ENCODE measurements around the gene RAB3B. TPM values are rescaled to one million over a fixed set of nuclear protein-coding genes. Genes with fewer than 3 reads are reported as not detected.

Gene RAB3B
- total and polyA plus RNA-seq, 4 donors, result 0.02 to 0.57 (median 0.11) TPM

GRCh38 chr1:51976846-51977602 is 13.5 kb downstream of the RAB3B start:
- peaks cover 0 to 1% (median 0%) of the 10 kb centered on the region in 5 donors for H3K4me1 ChIP-seq (ENCODE audit: control insufficient read depth in 5 of 5, insufficient read depth in 5 of 5, low read length in 5 of 5)
- H3K27me3 ChIP-seq (ENCODE audit: control insufficient read depth in 3 of 3, insufficient read depth in 3 of 3, low read length in 2 of 3), result peaks cover 0 to 3% (median 0%) of the 10 kb centered on the region in 3 donors
- DNase-seq (no peak), ATAC-seq (ENCODE audit: insufficient read depth, low FRiP score) (no peak)
- no peak overlapping the region for H3K4me3 ChIP-seq
- no peaks in the 10 kb centered on the region for H3K9me3 ChIP-seq (ENCODE audit: control insufficient read depth in 4 of 4, insufficient read depth in 3 of 4, low read length in 3 of 4)
- TF ChIP-seq, protein P1, sequence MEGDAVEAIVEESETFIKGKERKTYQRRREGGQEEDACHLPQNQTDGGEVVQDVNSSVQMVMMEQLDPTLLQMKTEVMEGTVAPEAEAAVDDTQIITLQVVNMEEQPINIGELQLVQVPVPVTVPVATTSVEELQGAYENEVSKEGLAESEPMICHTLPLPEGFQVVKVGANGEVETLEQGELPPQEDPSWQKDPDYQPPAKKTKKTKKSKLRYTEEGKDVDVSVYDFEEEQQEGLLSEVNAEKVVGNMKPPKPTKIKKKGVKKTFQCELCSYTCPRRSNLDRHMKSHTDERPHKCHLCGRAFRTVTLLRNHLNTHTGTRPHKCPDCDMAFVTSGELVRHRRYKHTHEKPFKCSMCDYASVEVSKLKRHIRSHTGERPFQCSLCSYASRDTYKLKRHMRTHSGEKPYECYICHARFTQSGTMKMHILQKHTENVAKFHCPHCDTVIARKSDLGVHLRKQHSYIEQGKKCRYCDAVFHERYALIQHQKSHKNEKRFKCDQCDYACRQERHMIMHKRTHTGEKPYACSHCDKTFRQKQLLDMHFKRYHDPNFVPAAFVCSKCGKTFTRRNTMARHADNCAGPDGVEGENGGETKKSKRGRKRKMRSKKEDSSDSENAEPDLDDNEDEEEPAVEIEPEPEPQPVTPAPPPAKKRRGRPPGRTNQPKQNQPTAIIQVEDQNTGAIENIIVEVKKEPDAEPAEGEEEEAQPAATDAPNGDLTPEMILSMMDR (IDR thresholded peaks at IDR 0.05; ENCODE audit: control extremely low read depth, extremely low read depth), result no peak
- H3K36me3 ChIP-seq (ENCODE audit: control insufficient read depth in 4 of 4, insufficient read depth in 4 of 4, low read length in 4 of 4), result no peaks in the 10 kb centered on the region
- H3K9ac ChIP-seq (ENCODE audit: insufficient read depth in 1 of 2, low read length in 2 of 2), result no peak overlapping the region
- 85 to 87% methylated on average over 12 of the region's 12 CpGs for WGBS, 2 donors
- H3K27ac ChIP-seq (ENCODE audit: low read depth in 1 of 2, low read length in 1 of 2), result no peak overlapping the region

DNA sequence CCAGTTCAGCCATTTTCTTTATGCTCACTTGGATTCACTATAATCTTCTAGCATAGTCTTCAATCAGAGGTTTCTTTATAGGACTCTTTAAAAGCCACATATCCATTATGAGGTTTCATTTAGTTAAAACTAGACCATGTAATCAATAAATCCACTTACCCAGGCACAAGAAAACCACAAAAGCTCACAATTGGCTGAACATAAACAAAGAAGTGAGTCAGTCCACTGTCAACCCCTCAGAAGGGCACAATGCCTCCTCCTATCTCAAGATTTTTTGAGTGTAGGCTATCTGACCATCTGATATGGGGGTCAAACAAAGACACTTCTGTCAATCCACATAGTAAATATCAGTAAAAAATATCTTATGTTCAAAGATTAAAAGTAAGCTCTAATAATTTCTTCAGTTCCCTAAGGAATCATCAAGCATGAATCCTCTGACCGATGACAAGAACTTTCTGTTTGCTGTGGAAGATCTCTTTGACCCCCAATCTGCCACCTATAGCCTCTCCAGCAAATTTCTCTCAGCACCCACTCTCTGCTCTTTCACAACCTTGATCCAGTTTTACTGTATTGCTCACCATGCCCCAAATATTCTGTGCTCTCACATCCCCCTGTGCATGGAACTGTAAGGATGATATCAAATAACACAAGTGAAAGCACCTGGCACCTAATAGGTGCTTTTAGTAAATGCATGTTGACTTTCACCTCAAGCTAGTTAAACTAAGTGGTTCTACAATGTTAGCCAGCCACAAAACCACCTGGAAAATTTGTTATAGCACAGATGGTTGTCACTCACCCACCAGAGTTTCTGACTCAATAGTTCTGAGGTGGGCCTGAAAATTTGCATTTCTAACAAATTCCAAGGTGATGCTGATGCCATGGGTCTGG is 16.7 kb downstream of the RAB3B start:
- Histone ChIP-seq H3K27ac (ENCODE audit: low read depth in 1 of 2, low read length in 1 of 2) (no peak overlapping the region), H3K9ac (ENCODE audit: insufficient read depth in 1 of 2, low read length in 2 of 2) (no peak overlapping the region), H3K9me3 (ENCODE audit: control insufficient read depth in 4 of 4, insufficient read depth in 3 of 4, low read length in 3 of 4) (no peaks in the 10 kb centered on the region), H3K27me3 (ENCODE audit: control insufficient read depth in 3 of 3, insufficient read depth in 3 of 3, low read length in 2 of 3) (peaks cover 0 to under 1% (median 0%) of the 10 kb centered on the region in 3 donors), H3K36me3 (ENCODE audit: control insufficient read depth in 4 of 4, insufficient read depth in 4 of 4, low read length in 4 of 4) (no peaks in the 10 kb centered on the region), H3K4me1 (ENCODE audit: control insufficient read depth in 5 of 5, insufficient read depth in 5 of 5, low read length in 5 of 5) (peaks cover 0 to 1% (median 0%) of the 10 kb centered on the region in 5 donors), H3K4me3 (no peak overlapping the region)
- DNase-seq, result no peak
- 88 to 90% methylated on average over 1 of the region's 1 CpG for WGBS, 2 donors
- TF ChIP-seq, protein P1 (IDR thresholded peaks at IDR 0.05; ENCODE audit: control extremely low read depth, extremely low read depth), result no peak
- no peak for ATAC-seq (ENCODE audit: insufficient read depth, low FRiP score)

DNA sequence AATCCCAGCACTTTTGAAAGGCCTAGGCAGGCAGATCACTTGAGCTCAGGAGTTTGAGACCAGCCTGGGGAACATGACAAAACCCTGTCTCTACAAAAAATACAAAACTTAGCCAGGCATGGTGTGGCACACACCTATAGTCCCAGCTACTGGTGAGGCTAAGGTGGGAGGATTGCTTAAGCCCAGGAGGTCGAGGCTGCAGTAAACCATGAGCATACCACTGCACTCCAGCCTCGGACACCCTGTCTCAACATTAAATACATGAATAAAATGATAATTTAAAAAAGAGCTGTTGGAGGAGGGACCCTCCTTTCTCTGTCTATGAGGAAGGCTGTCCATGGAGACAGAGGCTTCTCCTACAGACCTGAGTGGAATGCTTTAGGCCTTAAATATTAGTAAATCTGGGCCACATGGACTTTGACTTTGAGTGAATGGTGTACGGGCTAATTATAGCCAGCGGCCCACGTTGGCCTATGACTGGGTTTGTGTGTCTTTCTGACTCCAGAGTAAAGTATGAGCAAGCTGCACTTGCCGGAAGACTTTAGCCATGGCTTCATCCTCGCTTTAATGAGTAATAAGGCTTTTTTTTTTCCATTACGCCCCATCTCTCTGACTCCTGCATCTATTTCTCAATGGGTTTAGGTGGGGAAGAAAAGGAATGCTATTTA is 21.3 kb downstream of the RAB3B start:
- WGBS, 2 donors, result 85 to 86% methylated on average over 8 of the region's 8 CpGs
- Histone ChIP-seq H3K36me3 (ENCODE audit: control insufficient read depth in 4 of 4, insufficient read depth in 4 of 4, low read length in 4 of 4) (no peaks in the 10 kb centered on the region), H3K27me3 (ENCODE audit: control insufficient read depth in 3 of 3, insufficient read depth in 3 of 3, low read length in 2 of 3) (peaks cover 0 to 25% (median 4%) of the 10 kb centered on the region in 3 donors), H3K9ac (ENCODE audit: insufficient read depth in 1 of 2, low read length in 2 of 2) (no peak overlapping the region), H3K4me3 (no peak overlapping the region), H3K27ac (ENCODE audit: low read depth in 1 of 2, low read length in 1 of 2) (no peak overlapping the region), H3K9me3 (ENCODE audit: control insufficient read depth in 4 of 4, insufficient read depth in 3 of 4, low read length in 3 of 4) (no peaks in the 10 kb centered on the region), H3K4me1 (ENCODE audit: control insufficient read depth in 5 of 5, insufficient read depth in 5 of 5, low read length in 5 of 5) (no peaks in the 10 kb centered on the region)
- no peak for DNase-seq
- TF ChIP-seq, protein P1 (IDR thresholded peaks at IDR 0.05; ENCODE audit: control extremely low read depth, extremely low read depth), result no peak
- ATAC-seq (ENCODE audit: insufficient read depth, low FRiP score), result no peak

All from lung (tissue), 12 donors.